ENCODE measurements around the gene PABPC1L. TPM values are rescaled to one million over a fixed set of nuclear protein-coding genes. Genes with fewer than 3 reads are reported as not detected.

Gene PABPC1L
- total RNA-seq, 2 experiments from 2014 or later = 71.0 to 72.8 TPM

DNA sequence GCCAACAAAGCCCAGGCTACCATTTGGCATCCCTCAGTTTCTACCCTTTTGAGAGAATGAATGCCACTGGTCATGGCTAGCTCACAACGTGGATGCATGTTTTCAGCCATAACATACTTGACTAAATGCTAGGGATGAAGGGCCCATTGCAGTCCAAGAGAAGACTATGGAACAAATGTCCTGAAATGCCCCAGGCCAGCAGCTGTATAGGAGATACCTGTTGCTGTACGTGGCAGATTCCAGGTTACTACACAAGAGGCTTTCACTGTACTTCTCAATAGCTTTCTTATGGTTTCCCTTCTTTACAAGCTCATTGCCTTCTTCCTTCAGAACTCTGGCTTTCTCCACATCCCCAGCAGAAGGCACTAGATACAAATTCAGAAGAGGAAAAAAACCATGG is 38.7 kb downstream of the PABPC1L start:
- Mint-ChIP-seq H3K4me3 (no peak overlapping the region), H3K36me3 (ENCODE audit: low read depth) (peaks cover 62% of the 10 kb centered on the region), H3K9me3 (no peaks in the 10 kb centered on the region), H3K4me1 (ENCODE audit: low read depth) (peaks cover 9% of the 10 kb centered on the region), H3K27ac (no peak overlapping the region), H3K27me3 (ENCODE audit: low read depth) (no peaks in the 10 kb centered on the region)
- CTCF ChIA-PET = interaction anchor here (1.0 to 1.5 kb wide), 3 partner anchors 10 to 163 kb away, joined by 3 to 4 read pairs (median 4); no protein-coding TSS in a partner anchor
- intact Hi-C loops (cut with micrococcal nuclease) = no loop called here
- DNase-seq = no peak

DNA sequence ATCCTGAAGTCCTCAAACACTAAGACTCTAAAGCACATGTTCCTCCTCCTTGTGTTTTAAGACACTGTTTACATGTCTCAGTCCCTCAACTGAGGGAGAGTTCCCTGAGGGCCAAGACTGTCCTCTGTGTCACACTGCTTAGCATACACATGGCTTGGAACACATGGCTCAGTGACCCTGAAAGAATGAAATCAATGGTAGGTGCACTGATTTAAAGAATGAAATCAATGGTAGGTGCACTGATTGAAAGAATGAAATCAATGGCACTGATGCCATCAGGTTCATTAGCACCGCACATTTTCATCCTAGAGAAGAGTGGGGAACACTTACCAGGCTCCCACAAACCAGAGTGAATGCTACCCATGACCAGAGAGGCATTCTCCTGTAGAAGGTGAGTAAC is 40.5 kb downstream of the PABPC1L start:
- DNase-seq = no peak
- Mint-ChIP-seq H3K9me3 (no peaks in the 10 kb centered on the region), H3K36me3 (ENCODE audit: low read depth) (peaks cover 67% of the 10 kb centered on the region), H3K4me1 (ENCODE audit: low read depth) (peaks cover 16% of the 10 kb centered on the region), H3K27ac (no peak overlapping the region), H3K4me3 (no peak overlapping the region), H3K27me3 (ENCODE audit: low read depth) (no peaks in the 10 kb centered on the region)
- CTCF ChIA-PET = interaction anchor here (1.3 kb wide), 1 partner anchor 10 kb away, joined by 3 read pairs; the partner anchor contains the start of gene TOMM34
- intact Hi-C loops (cut with micrococcal nuclease) = no loop called here

DNA sequence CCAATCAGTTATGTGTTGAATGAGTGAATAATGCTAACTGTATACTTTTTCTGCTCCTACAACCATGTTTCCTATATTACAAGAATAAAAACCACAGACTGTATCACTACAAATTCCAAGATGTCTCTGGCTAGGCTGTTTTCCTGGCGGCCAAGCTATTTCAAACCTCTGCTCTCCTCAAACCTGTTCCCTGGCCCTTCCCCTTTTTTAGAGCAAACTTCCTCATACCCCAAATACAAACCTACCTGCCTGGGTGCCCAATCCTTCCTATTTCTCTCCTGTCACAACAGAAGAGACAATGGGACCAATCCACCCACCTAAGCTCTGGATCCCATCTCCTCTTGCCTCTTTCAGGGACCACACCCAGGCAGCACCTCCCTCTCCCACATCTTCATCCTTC is 42.9 kb downstream of the PABPC1L start:
- Mint-ChIP-seq H3K4me3 (no peak overlapping the region), H3K27me3 (ENCODE audit: low read depth) (no peaks in the 10 kb centered on the region), H3K27ac (no peak overlapping the region), H3K4me1 (ENCODE audit: low read depth) (peaks cover 28% of the 10 kb centered on the region), H3K36me3 (ENCODE audit: low read depth) (peaks cover 67% of the 10 kb centered on the region), H3K9me3 (no peaks in the 10 kb centered on the region)
- intact Hi-C loops (cut with micrococcal nuclease) = no loop called here
- CTCF ChIA-PET = no interaction called here
- no peak for DNase-seq

DNA sequence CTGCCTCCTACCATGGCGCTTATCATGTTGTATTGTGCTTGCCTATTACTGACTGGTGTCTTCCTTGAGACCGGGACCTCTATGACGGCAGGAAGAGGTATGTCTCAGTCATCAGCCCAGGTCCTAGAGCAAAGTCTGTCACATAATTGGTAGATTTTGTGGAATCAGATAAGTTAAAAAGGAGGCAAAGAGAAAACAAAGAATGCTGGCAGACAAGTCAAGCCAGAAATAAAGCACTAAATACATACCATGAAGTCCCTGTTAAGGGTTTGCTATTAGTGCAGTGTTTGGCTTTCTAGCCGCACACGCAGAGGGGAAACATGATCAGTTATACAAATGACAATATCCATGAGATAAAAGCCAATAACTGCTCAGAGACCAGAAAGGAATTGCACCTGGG is 44.4 kb downstream of the PABPC1L start:
- Mint-ChIP-seq H3K9me3 (no peaks in the 10 kb centered on the region), H3K4me3 (no peak overlapping the region), H3K27me3 (ENCODE audit: low read depth) (no peaks in the 10 kb centered on the region), H3K27ac (no peak overlapping the region), H3K36me3 (ENCODE audit: low read depth) (peaks cover 73% of the 10 kb centered on the region), H3K4me1 (ENCODE audit: low read depth) (peaks cover 43% of the 10 kb centered on the region)
- intact Hi-C loops (cut with micrococcal nuclease) = no loop called here
- no peak for DNase-seq
- CTCF ChIA-PET = interaction anchor here (1.0 kb wide), 1 partner anchor 142 kb away, joined by 3 read pairs; no protein-coding TSS in a partner anchor

DNA sequence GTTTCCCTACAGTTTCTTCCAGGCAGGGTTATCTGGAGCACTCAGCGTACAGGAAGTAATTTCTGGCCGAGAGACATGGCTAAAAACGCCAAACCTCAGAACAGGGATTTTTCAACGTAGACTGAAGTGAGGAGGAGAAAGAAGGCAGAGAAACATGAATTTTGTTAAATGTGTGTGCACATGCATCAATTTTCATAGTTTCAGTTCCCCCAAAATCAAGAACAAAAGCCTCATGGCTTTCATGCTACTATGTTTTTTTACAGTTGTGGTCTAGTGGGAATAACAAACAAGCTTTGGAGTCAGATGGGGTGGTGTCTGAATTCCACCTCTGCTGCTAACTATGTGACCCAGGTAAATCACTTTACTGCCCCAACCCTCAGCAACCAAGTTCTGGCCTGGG is 45.4 kb downstream of the PABPC1L start:
- Mint-ChIP-seq H3K27ac (no peak overlapping the region), H3K4me3 (no peak overlapping the region), H3K27me3 (ENCODE audit: low read depth) (no peaks in the 10 kb centered on the region), H3K9me3 (no peaks in the 10 kb centered on the region), H3K4me1 (ENCODE audit: low read depth) (peaks cover 48% of the 10 kb centered on the region), H3K36me3 (ENCODE audit: low read depth) (peaks cover 69% of the 10 kb centered on the region)
- CTCF ChIA-PET = interaction anchor here (1.0 kb wide), 1 partner anchor 141 kb away, joined by 3 read pairs; no protein-coding TSS in a partner anchor
- intact Hi-C loops (cut with micrococcal nuclease) = no loop called here
- DNase-seq = no peak

DNA sequence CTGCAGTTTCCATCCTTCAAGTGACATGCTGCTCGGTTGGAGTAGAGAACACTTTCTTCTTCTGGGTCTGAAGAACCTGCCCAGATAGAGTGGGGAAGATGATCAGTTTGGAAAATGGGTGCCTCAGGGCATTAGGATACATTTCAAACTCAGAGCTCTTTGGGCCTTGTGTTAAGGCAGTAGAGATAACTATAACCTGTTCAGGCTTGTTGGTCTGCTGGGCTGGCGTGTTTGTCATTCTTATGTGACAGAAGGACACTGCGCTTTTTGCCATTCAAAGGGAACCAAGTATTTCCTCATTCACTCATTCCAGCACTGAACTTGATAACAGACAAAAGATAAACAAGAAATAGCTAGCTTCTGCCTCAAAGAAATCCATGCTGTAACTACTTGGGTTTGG is 46.5 kb downstream of the PABPC1L start:
- intact Hi-C loops (cut with micrococcal nuclease) = no loop called here
- DNase-seq = no peak
- H3K36me3 Mint-ChIP-seq (ENCODE audit: low read depth) = peaks cover 62% of the 10 kb centered on the region
- H3K4me1 Mint-ChIP-seq (ENCODE audit: low read depth) = peaks cover 58% of the 10 kb centered on the region
- no peaks in the 10 kb centered on the region for H3K9me3 Mint-ChIP-seq
- no peak overlapping the region for H3K27ac Mint-ChIP-seq
- no peak overlapping the region for H3K4me3 Mint-ChIP-seq
- H3K27me3 Mint-ChIP-seq (ENCODE audit: low read depth) = no peaks in the 10 kb centered on the region
- CTCF ChIA-PET = interaction anchor here (0.7 to 1.3 kb wide), 2 partner anchors 46 to 139 kb away, joined by 3 to 5 read pairs; no protein-coding TSS in a partner anchor

DNA sequence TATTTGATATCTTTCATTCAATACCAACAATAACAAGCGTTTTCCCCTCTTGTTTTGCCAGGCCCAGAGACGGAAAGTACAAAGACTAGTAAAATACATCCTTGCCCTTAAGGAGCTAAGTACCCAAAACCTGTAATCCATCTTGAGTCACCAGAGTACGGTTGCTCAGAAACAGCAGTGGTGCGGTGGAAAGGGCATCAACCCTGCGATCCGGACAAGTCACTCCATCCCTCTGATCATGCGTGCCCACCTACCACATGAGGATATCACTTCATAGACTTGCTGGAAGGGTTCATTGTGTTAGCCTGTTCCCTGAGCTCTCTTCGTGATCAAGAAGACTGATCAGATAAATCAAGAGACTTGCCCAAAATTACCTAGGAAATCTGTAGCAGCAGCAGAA is 48.4 kb downstream of the PABPC1L start:
- H3K36me3 Mint-ChIP-seq (ENCODE audit: low read depth) = peaks cover 47% of the 10 kb centered on the region

DNA sequence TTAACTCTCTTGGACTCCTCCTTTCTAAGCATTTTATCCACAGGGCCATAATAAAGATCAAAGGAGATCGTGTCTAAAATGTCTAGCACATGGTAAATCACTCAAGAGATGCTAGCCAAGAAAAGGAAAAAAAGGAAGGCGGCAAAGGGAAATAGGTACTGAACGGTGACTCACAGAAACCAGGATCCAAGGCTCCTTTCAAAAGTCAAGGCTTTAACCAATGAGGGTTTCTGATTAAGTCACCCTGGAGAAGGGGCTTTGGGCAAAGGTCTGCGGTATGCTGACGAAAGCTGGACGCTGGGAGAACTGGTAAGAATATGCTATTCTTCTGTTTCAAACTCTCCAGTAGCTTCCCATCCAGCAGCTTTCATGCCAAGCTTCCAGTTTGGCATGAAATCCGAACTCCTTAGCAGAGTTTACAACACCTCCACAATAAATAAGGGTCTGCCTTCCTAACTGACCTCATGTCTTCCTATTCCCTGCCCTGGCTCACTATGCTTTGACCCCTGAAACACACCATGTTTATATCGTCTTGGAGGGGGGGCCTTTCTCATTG is 49.3 kb downstream of the PABPC1L start:
- intact Hi-C loops (cut with micrococcal nuclease) = loop anchor here (1.0 to 2.0 kb wide), 4 partner anchors 12 to 212 kb away; partner anchors contain the start of gene PABPC1L
- peak overlapping the region; percentile 97 for H3K27ac Mint-ChIP-seq
- CTCF ChIA-PET = interaction anchor here (0.6 to 1.7 kb wide), 10 partner anchors 9 to 211 kb away, joined by 3 to 6 read pairs (median 3); no protein-coding TSS in a partner anchor
- no peak for DNase-seq
- H3K27me3 Mint-ChIP-seq (ENCODE audit: low read depth) = no peaks in the 10 kb centered on the region
- H3K36me3 Mint-ChIP-seq (ENCODE audit: low read depth) = peaks cover 38% of the 10 kb centered on the region
- peaks cover 2% of the 10 kb centered on the region for H3K9me3 Mint-ChIP-seq
- H3K4me1 Mint-ChIP-seq (ENCODE audit: low read depth) = peaks cover 64% of the 10 kb centered on the region
- H3K4me3 Mint-ChIP-seq = peak overlapping the region; percentile 93

More for the DNA sequence above, 48.4 kb downstream of the PABPC1L start:
- DNase-seq = no peak
- no peaks in the 10 kb centered on the region for H3K27me3 Mint-ChIP-seq (ENCODE audit: low read depth)
- CTCF ChIA-PET = interaction anchor here (0.7 to 1.7 kb wide), 6 partner anchors 10 to 336 kb away, joined by 3 to 6 read pairs (median 3); no protein-coding TSS in a partner anchor
- intact Hi-C loops (cut with micrococcal nuclease) = loop anchor here (2.0 kb wide), 2 partner anchors 139 to 211 kb away; no protein-coding TSS in a partner anchor
- peak overlapping the region; percentile 93 for H3K4me3 Mint-ChIP-seq
- H3K9me3 Mint-ChIP-seq = peaks cover 2% of the 10 kb centered on the region
- H3K4me1 Mint-ChIP-seq (ENCODE audit: low read depth) = peaks cover 63% of the 10 kb centered on the region
- no peak overlapping the region for H3K27ac Mint-ChIP-seq

DNA sequence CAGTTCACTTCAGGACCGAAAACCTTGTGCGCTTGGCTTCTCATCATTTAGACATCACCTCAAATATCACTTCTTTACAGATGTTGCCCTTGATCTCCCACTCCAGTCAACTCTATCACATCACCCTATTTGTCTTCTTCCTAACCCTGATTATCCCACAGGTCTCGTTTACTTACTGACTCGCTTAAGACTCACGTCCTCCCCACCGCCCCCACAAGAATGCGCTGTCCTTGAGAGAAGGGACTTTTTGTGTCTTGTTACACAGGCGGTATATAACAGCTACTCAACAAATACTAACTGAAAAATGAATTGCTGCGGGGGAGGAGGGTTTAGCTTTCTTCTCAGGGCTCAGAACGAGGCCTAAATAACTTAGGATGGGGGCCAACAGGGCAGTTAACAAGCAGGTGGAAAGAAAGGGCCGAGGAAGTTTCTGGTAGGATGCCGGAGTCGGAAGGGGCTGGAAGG is 49.8 kb downstream of the PABPC1L start:
- peak overlapping the region; percentile 97 for H3K27ac Mint-ChIP-seq
- intact Hi-C loops (cut with micrococcal nuclease) = loop anchor here (1.0 to 10.0 kb wide), 7 partner anchors 12 to 745 kb away; partner anchors contain the start of genes OSER1 and PABPC1L
- peaks cover 2% of the 10 kb centered on the region for H3K9me3 Mint-ChIP-seq
- peaks cover 64% of the 10 kb centered on the region for H3K4me1 Mint-ChIP-seq (ENCODE audit: low read depth)
- CTCF ChIA-PET = interaction anchor here (1.0 to 1.7 kb wide), 7 partner anchors 9 to 139 kb away, joined by 3 to 6 read pairs (median 3); no protein-coding TSS in a partner anchor
- H3K36me3 Mint-ChIP-seq (ENCODE audit: low read depth) = peaks cover 36% of the 10 kb centered on the region
- DNase-seq = peak; percentile 85
- H3K4me3 Mint-ChIP-seq = peak overlapping the region; percentile 93
- no peaks in the 10 kb centered on the region for H3K27me3 Mint-ChIP-seq (ENCODE audit: low read depth)

DNA sequence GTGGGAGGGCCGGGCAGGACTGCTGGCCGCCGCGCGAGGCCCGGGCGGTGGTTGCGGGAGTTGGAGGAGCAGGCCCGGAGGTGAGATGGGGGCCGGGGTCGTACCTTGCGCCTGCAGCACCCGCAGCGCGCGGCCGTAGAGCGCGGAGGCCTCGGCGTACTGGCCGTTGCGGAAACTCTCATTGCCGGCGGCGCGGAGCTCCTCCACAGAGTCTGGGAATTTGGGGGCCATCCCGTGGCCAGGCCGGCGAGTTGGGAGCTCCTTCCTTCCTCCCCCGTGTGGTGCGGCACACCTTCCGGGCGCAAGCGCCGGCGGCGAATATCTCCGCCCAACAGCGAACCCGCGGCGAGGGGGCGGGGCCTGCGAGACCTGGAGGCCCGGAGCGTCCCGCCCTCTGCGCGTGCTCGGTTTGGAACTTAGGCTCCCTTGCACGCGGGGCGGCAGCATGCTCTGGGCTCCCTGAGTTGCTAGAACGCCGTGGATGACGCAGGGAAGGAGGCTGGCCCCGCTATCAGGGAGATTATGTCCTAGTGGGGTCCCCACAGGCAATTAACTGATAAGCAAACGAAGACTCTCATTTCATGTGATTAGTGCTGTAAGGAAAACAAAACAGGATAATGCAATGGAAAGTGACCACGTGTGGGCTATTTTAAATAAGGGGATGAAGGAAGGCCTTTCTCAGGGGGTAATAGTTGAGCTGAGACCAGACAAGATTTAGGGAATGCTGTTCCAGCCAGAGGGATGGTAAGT is 50.4 kb downstream of the PABPC1L start, which contains the start of gene TOMM34:
TSS of gene TOMM34 (minus strand) at position 295 of the 750 bp plus-strand sequence. CDS start at position 231, 64 bp downstream.
- Mint-ChIP-seq H3K36me3 (ENCODE audit: low read depth) (peaks cover 30% of the 10 kb centered on the region), H3K9me3 (peaks cover 2% of the 10 kb centered on the region), H3K27ac (peak within 1 kb of the TSS; percentile 97), H3K4me3 (peak within 1 kb of the TSS; percentile 93), H3K4me1 (ENCODE audit: low read depth) (peaks cover 64% of the 10 kb centered on the region), H3K27me3 (ENCODE audit: low read depth) (no peaks in the 10 kb centered on the region)
- intact Hi-C loops (cut with micrococcal nuclease) = loop anchor here (1.0 to 10.0 kb wide), 3 partner anchors 30 to 745 kb away; partner anchors contain the start of gene OSER1
- peak; percentile 96 for DNase-seq
- CTCF ChIA-PET = interaction anchor here (0.6 to 1.6 kb wide), 8 partner anchors 8 to 138 kb away, joined by 3 to 4 read pairs (median 4); no protein-coding TSS in a partner anchor

DNA sequence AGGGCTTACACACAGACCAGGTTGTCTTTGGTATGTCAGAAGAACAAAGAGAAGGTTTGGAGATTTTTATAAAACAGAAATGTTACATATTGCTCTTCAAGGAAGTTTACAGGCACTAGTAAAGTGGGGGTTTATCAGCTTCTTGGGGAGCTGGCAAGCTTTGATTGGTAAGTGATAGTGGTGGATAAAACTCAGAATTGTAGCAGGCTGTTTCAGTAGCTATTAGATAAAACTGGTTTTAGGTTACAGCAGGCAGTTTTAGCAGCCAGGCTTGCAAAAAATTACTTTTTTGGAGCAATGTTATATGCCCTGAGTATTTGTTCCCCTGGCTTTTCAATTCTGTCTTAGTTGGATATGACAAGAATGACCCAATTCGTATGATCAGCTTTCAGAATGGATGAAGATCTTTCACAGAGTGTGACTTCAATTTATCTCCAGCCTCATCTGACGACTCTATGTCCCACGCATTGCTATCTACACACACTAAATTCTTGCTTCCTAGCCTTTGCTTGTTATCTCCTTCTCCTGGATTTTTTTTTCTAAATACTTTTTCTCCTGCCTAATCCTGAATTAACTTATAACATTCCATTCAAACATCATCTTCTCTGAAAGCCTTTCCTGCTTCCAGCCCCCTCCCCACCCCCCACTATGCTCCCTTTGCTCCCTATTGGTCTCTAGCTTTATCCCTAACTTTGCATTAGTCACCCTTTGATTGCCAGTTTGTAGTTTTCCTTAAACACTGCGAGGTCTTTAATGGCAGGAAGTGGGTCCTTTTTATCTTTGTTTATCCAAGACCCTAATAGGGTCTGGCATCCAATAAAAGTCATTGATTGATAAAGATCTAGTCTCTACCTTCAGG is 51.4 kb downstream of the PABPC1L start:
- Mint-ChIP-seq H3K36me3 (ENCODE audit: low read depth) (peaks cover 20% of the 10 kb centered on the region), H3K27ac (peak overlapping the region; percentile 97), H3K4me1 (ENCODE audit: low read depth) (peaks cover 70% of the 10 kb centered on the region), H3K9me3 (peaks cover 2% of the 10 kb centered on the region), H3K27me3 (ENCODE audit: low read depth) (no peaks in the 10 kb centered on the region), H3K4me3 (peak overlapping the region; percentile 17)
- CTCF ChIA-PET = interaction anchor here (1.1 to 1.6 kb wide), 2 partner anchors 9 to 135 kb away, joined by 4 read pairs; no protein-coding TSS in a partner anchor
- DNase-seq = no peak
- intact Hi-C loops (cut with micrococcal nuclease) = loop anchor here (10.0 kb wide), 1 partner anchor 746 kb away; the partner anchor contains the start of gene OSER1
